ENCODE measurements around the gene ZSCAN21. TPM values are rescaled to one million over a fixed set of nuclear protein-coding genes. Genes with fewer than 3 reads are reported as not detected.

ZSCAN21 gene
- total RNA-seq, 2 experiments from 2014 or later, result 5.6 to 7.5 TPM

GRCh38 chr7:100111914-100112313 is 62.3 kb downstream of the ZSCAN21 start:
- H3K79me2 ChIP-seq (ENCODE audit: insufficient read depth, low read depth, low read length), result no peaks in the 10 kb centered on the region
- no peaks in the 10 kb centered on the region for H3K9me2 ChIP-seq (ENCODE audit: insufficient read depth, low read length)
- DNase-seq (ENCODE audit: low spot score), result no peak
- TF ChIP-seq CTCF (conservative IDR thresholded peaks at IDR 0.05; ENCODE audit: low read length) (no peak), EZH2phosphoT487 (IDR thresholded peaks at IDR 0.05; ENCODE audit: borderline replicate concordance, low read depth, low read length) (no peak)
- intact Hi-C loops (cut with micrococcal nuclease; ENCODE audit: unreplicated experiment), result no loop called here
- ChIA-PET CTCF (ENCODE audit: unreplicated experiment) (interaction anchor here (0.5 kb wide), 1 partner anchor 102 kb away, joined by 4 read pairs; no protein-coding TSS in a partner anchor), POLR2A (interaction anchor here (1.3 kb wide), 1 partner anchor 10 kb away, joined by 5 read pairs; no protein-coding TSS in a partner anchor)
- no peak overlapping the region for H3K4me2 ChIP-seq (ENCODE audit: low read length)
- peaks cover 72% of the 10 kb centered on the region for H3K36me3 ChIP-seq (ENCODE audit: insufficient read depth, low read length)
- no peaks in the 10 kb centered on the region for H4K20me1 ChIP-seq (ENCODE audit: insufficient read depth, low read length)
- H3K4me1 ChIP-seq (ENCODE audit: insufficient read depth, low read length, poor library complexity, severe bottlenecking), result no peaks in the 10 kb centered on the region
- no peak overlapping the region for H3K27ac ChIP-seq (ENCODE audit: low read depth, low read length, poor library complexity, severe bottlenecking)
- BruUV-seq (replicated peaks), result no TSS peak
- no peak overlapping the region for H3K4me3 ChIP-seq (ENCODE audit: low read depth, low read length, poor library complexity, severe bottlenecking)
- no peak overlapping the region for H2AFZ ChIP-seq (ENCODE audit: low read length)
- no peaks in the 10 kb centered on the region for H3K9me3 ChIP-seq (ENCODE audit: low read length)

Small RNAs within 50 kb of the gene (microRNA-seq; reads per million reads assigned to microRNA genes)
- gene MIR106B (ENCODE audit: borderline replicate concordance), result 7,725 reads per million, percentile 93 among the genes with 10 or more reads in this experiment
- 1,409 reads per million, percentile 83 among the genes with 10 or more reads in this experiment for gene MIR25 (ENCODE audit: borderline replicate concordance)
- gene MIR93 (ENCODE audit: borderline replicate concordance), result 13,196 reads per million, percentile 96 among the genes with 10 or more reads in this experiment

Small RNAs within 50 kb of the gene (small RNA-seq; reads per million reads assigned to genes)
- gene MIR106B (8.9 reads per million, percentile 95 among the genes with 10 or more reads in this experiment), gene MIR25 (42.9 reads per million, percentile 98 among the genes with 10 or more reads in this experiment), gene MIR93 (9.3 reads per million, percentile 95 among the genes with 10 or more reads in this experiment)

Other genes with a start within 250 kb of the ZSCAN21 start
- gene CYP3A43, start 221.8 kb upstream of the ZSCAN21 start, total RNA-seq (2014; rRNA removed; shearing (Covaris generic)), result not detected in 2 replicates
- gene CYP3A43, start 221.8 kb upstream of the ZSCAN21 start, total RNA-seq (2022), result not detected in 2 replicates
- gene OR2AE1, start 172.7 kb upstream of the ZSCAN21 start, total RNA-seq (2014; rRNA removed; shearing (Covaris generic)), result not detected in 2 replicates
- gene OR2AE1, start 172.7 kb upstream of the ZSCAN21 start, total RNA-seq (2022), result not detected in 2 replicates
- 7.5 and 12.8 TPM in 2 replicates for gene TRIM4, start 130.2 kb upstream of the ZSCAN21 start, total RNA-seq (2014; rRNA removed; shearing (Covaris generic))
- 22.3 and 22.5 TPM in 2 replicates for gene TRIM4, start 130.2 kb upstream of the ZSCAN21 start, total RNA-seq (2022)
- gene GJC3, start 120.2 kb upstream of the ZSCAN21 start, total RNA-seq (2014; rRNA removed; shearing (Covaris generic)), result not detected in 2 replicates
- not detected in 2 replicates for gene GJC3, start 120.2 kb upstream of the ZSCAN21 start, total RNA-seq (2022)
- 0.60 and 2.1 TPM in 2 replicates for gene AZGP1, start 73.7 kb upstream of the ZSCAN21 start, total RNA-seq (2014; rRNA removed; shearing (Covaris generic))
- gene AZGP1, start 73.7 kb upstream of the ZSCAN21 start, total RNA-seq (2022), result 0.44 and 0.89 TPM in 2 replicates
- 20.2 and 21.4 TPM in 2 replicates for gene ZKSCAN1, start 34.2 kb upstream of the ZSCAN21 start, total RNA-seq (2014; rRNA removed; shearing (Covaris generic))
- gene ZKSCAN1, start 34.2 kb upstream of the ZSCAN21 start, total RNA-seq (2022), result 48.1 and 55.4 TPM in 2 replicates
- 19.8 and 21.8 TPM in 2 replicates for gene ZNF3, start 31.9 kb downstream of the ZSCAN21 start, total RNA-seq (2014; rRNA removed; shearing (Covaris generic))
- gene ZNF3, start 31.9 kb downstream of the ZSCAN21 start, total RNA-seq (2022), result 23.7 and 24.4 TPM in 2 replicates
- gene COPS6, start 39.2 kb downstream of the ZSCAN21 start, total RNA-seq (2014; rRNA removed; shearing (Covaris generic)), result 57.6 and 60.5 TPM in 2 replicates
- 93.3 and 96.0 TPM in 2 replicates for gene COPS6, start 39.2 kb downstream of the ZSCAN21 start, total RNA-seq (2022)
- 424 and 475 TPM in 2 replicates for gene MCM7, start 51.6 kb downstream of the ZSCAN21 start, total RNA-seq (2014; rRNA removed; shearing (Covaris generic))
- gene MCM7, start 51.6 kb downstream of the ZSCAN21 start, total RNA-seq (2022), result 423 and 443 TPM in 2 replicates
- gene AP4M1, start 51.9 kb downstream of the ZSCAN21 start, total RNA-seq (2014; rRNA removed; shearing (Covaris generic)), result 14.1 and 25.0 TPM in 2 replicates
- gene AP4M1, start 51.9 kb downstream of the ZSCAN21 start, total RNA-seq (2022), result 29.3 and 33.8 TPM in 2 replicates
- 28.0 and 35.4 TPM in 2 replicates for gene TAF6, start 69.6 kb downstream of the ZSCAN21 start, total RNA-seq (2014; rRNA removed; shearing (Covaris generic))
- gene TAF6, start 69.6 kb downstream of the ZSCAN21 start, total RNA-seq (2022), result 71.0 and 76.5 TPM in 2 replicates
- gene CNPY4, start 69.9 kb downstream of the ZSCAN21 start, total RNA-seq (2014; rRNA removed; shearing (Covaris generic)), result 20.9 and 24.5 TPM in 2 replicates
- gene CNPY4, start 69.9 kb downstream of the ZSCAN21 start, total RNA-seq (2022), result 25.8 and 26.7 TPM in 2 replicates
- 4.4 and 4.8 TPM in 2 replicates for gene MBLAC1, start 77.2 kb downstream of the ZSCAN21 start, total RNA-seq (2014; rRNA removed; shearing (Covaris generic))
- 3.7 and 4.5 TPM in 2 replicates for gene MBLAC1, start 77.2 kb downstream of the ZSCAN21 start, total RNA-seq (2022)
- gene LAMTOR4, start 99.1 kb downstream of the ZSCAN21 start, total RNA-seq (2014; rRNA removed; shearing (Covaris generic)), result 243 and 263 TPM in 2 replicates
- gene LAMTOR4, start 99.1 kb downstream of the ZSCAN21 start, total RNA-seq (2022), result 207 and 237 TPM in 2 replicates
- 30.6 and 38.8 TPM in 2 replicates for gene TRAPPC14, start 108.9 kb downstream of the ZSCAN21 start, total RNA-seq (2014; rRNA removed; shearing (Covaris generic))
- 41.6 and 49.9 TPM in 2 replicates for gene TRAPPC14, start 108.9 kb downstream of the ZSCAN21 start, total RNA-seq (2022)
- gene GAL3ST4, start 118.8 kb downstream of the ZSCAN21 start, total RNA-seq (2014; rRNA removed; shearing (Covaris generic)), result 3.9 and 4.6 TPM in 2 replicates
- 5.2 and 6.1 TPM in 2 replicates for gene GAL3ST4, start 118.8 kb downstream of the ZSCAN21 start, total RNA-seq (2022)
- 20.2 and 33.2 TPM in 2 replicates for gene GPC2, start 127.6 kb downstream of the ZSCAN21 start, total RNA-seq (2014; rRNA removed; shearing (Covaris generic))
- gene GPC2, start 127.6 kb downstream of the ZSCAN21 start, total RNA-seq (2022), result 23.2 and 31.7 TPM in 2 replicates
- gene STAG3, start 128.1 kb downstream of the ZSCAN21 start, total RNA-seq (2014; rRNA removed; shearing (Covaris generic)), result 56.1 and 82.8 TPM in 2 replicates
- 70.2 and 79.2 TPM in 2 replicates for gene STAG3, start 128.1 kb downstream of the ZSCAN21 start, total RNA-seq (2022)
- 61.5 and 83.3 TPM in 2 replicates for gene PVRIG, start 170.2 kb downstream of the ZSCAN21 start, total RNA-seq (2014; rRNA removed; shearing (Covaris generic))
- gene PVRIG, start 170.2 kb downstream of the ZSCAN21 start, total RNA-seq (2022), result 86.6 and 99.4 TPM in 2 replicates